Adrenal gland (tissue), 12 donors: ENCODE data around the gene DHRS13. TPM values are rescaled to one million over a fixed set of nuclear protein-coding genes. Genes with fewer than 3 reads are reported as not detected.

Source experiments
- DNase-seq, 7 donors: peaks; one replicate each; pipeline ENCODE4 v3.0.0-alpha.2; 2019 to 2020
- H3K27ac ChIP-seq, 5 donors: fragments of 200-600 bp; sonication (generic) in 4 of 5; 1 replicate in 3 of 5; 2 replicates in 2 of 5; pipeline versions ENCODE4 v1.5.1 to v1.8.0; 2016 to 2020; ENCODE audit warnings: mild to moderate bottlenecking in 1 of 5
- H3K27me3 ChIP-seq: fragments of 200-600 bp; 2 replicates; pipeline ENCODE4 v1.8.0; 2021
- H3K36me3 ChIP-seq, 2 donors: fragments of 200-600 bp; replicated peaks in 1 of 2; 1 replicate in 1 of 2; 2 replicates in 1 of 2; pipeline versions ENCODE4 v1.5.1 to v1.8.0; 2018 to 2022
- H3K4me1 ChIP-seq, 2 donors: fragments of 200-600 bp; replicated peaks in 1 of 2; 1 replicate in 1 of 2; 2 replicates in 1 of 2; pipeline versions ENCODE4 v1.5.1 to v1.8.0; 2018 to 2021
- H3K4me3 ChIP-seq, 4 donors: fragments of 200-600 bp; sonication (generic) in 3 of 4; one replicate each; pipeline ENCODE4 v1.5.1; 2016 to 2018
- H3K9me3 ChIP-seq, 3 donors: fragments of 200-600 bp; sonication (generic) in 1 of 3; replicated peaks in 1 of 3; 1 replicate in 2 of 3; 2 replicates in 1 of 3; pipeline versions ENCODE4 v1.5.1 to v1.8.0; 2016 to 2021
- POLR2A ChIP-seq, 2 donors: fragments of 450-650 bp; IDR thresholded peaks; one replicate each; pipeline ENCODE4 v1.6.1; 2017; ENCODE audit warnings: antibody characterized with exemption in 2 of 2, mild to moderate bottlenecking in 2 of 2, moderate library complexity in 1 of 2
- WGBS, 4 donors: extraction: QIAGEN DNeasy Blood & Tissue Kit in 2 of 4; methylation state at CpG; one replicate each; pipeline versions ENCODE4 v1.1.5 to v1.1.7; 2013 to 2017; 5-methylcytosine and 5-hydroxymethylcytosine counted together
- intact Hi-C, 2 donors: fragments of 100-400 bp; cut with DNase I; formaldehyde crosslinking; loops; one replicate each; pipeline versions ENCODE4 v1.14.1 to v1.15.0; 2022 to 2023
- polyA plus RNA-seq, 3 donors: library from polyadenylated mRNA; stranded (reverse); fragments of 200-250 nt in 2 of 3; fragments of 350-450 nt in 1 of 3; fragmentation: Illumina TruSeq in 1 of 3; extraction: RNeasy Lipid Tissue Mini Kit (QIAGEN cat#74804) in 1 of 3; gene quantifications; one replicate each; pipeline ENCODE4 v1.2.3, GENCODE V29; 2013 to 2014
- total RNA-seq, 9 donors: library from RNA; depleted of rRNA in 4 of 9; stranded (reverse); fragments of >200 nt in 4 of 9; fragments of 120-200 nt in 1 of 9; fragmentation: NEBNext Ultra II Directional in 1 of 9; extraction: Animal tissue kit (Norgen Biotek cat#: 25700) in 1 of 9; gene quantifications; one replicate each; pipeline versions ENCODE4 v1.1.0 to v1.2.4, GENCODE V29; 2013 to 2023
- TF ChIP-seq, protein P1 (sequence below), 6 experiments: fragments of 450-650 bp in 4 of 6; fragments of 200-600 bp in 2 of 6; sonication (generic) in 1 of 6; IDR thresholded peaks; 1 replicate in 5 of 6; 2 replicates in 1 of 6; pipeline versions ENCODE4 v1.5.1 to v1.8.0; 2016 to 2021; ENCODE audit warnings: antibody characterized with exemption in 6 of 6, mild to moderate bottlenecking in 2 of 6, moderate library complexity in 1 of 6
- donor health status: healthy with polysubstance abuse.
- donor health status: Bipolar disorder and iron deficiency.
- donor health status: DM: yes; HTN: yes; CAD: no.
- donor health status: DM: no; HTN: no; CAD: no.
- donor health status: DM: no; HTN: no; CAD: no.
- donor health status: DM: yes; HTN: yes; CAD: no.

DHRS13 gene
- total and polyA plus RNA-seq, 12 donors: 4.4 to 23.5 (median 14.7) TPM

DNA sequence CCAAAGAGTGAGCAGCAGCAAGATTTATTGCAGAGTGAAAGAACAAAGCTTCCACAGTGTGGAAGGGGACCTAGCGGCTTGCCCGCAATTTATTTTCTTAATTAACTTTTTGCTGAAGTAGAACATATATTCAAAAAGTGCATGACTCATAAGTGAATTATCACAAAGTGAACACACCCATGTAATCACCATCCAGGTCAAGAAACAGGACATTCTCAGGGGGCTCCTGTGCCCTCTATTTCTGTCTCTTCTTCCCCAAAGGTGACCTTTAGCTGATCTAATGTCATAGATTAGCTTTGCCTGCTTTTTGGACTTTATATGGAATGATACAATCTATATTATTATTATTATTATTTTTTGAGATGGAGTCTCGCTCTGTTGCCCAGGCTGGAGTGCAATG, 28.1 kb downstream of the DHRS13 start:
- Histone ChIP-seq H3K36me3 (peaks cover 0 to 11% of the 10 kb centered on the region in 2 donors), H3K27me3 (no peaks in the 10 kb centered on the region), H3K9me3 (no peaks in the 10 kb centered on the region), H3K4me1 (no peaks in the 10 kb centered on the region), H3K27ac (no peak overlapping the region), H3K4me3 (no peak overlapping the region)
- intact Hi-C loops: no loop called here
- 75 to 88% (median 80%) methylated on average over 3 of the region's 3 CpGs for WGBS, 4 donors
- TF ChIP-seq, protein P1, sequence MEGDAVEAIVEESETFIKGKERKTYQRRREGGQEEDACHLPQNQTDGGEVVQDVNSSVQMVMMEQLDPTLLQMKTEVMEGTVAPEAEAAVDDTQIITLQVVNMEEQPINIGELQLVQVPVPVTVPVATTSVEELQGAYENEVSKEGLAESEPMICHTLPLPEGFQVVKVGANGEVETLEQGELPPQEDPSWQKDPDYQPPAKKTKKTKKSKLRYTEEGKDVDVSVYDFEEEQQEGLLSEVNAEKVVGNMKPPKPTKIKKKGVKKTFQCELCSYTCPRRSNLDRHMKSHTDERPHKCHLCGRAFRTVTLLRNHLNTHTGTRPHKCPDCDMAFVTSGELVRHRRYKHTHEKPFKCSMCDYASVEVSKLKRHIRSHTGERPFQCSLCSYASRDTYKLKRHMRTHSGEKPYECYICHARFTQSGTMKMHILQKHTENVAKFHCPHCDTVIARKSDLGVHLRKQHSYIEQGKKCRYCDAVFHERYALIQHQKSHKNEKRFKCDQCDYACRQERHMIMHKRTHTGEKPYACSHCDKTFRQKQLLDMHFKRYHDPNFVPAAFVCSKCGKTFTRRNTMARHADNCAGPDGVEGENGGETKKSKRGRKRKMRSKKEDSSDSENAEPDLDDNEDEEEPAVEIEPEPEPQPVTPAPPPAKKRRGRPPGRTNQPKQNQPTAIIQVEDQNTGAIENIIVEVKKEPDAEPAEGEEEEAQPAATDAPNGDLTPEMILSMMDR (IDR thresholded peaks at IDR 0.05): no peak
- no peak for TF ChIP-seq POLR2A (IDR thresholded peaks at IDR 0.05)
- no peak for DNase-seq

DNA sequence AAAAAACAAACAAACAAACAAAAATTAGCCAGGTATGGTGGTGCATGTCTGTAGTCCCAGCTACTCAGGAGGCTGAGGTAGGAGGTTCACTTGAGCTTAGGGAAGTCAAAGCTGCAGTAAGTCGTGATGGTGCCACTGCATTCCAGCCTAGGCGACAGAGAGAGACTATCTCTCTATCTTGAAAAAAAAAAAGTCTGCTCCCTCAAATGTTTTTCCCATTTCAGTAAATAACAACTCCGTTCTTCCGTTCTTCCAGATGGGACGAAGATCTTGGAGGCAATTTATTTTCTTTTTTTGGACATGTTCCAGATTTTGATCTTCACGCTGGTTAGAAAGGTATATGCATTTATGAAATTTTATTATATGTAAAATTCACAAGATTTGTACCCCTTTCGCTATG, 29.0 kb downstream of the DHRS13 start:
- Histone ChIP-seq H3K4me3 (no peak overlapping the region), H3K36me3 (peaks cover 0 to 2% of the 10 kb centered on the region in 2 donors), H3K9me3 (no peaks in the 10 kb centered on the region), H3K27ac (no peak overlapping the region), H3K4me1 (no peaks in the 10 kb centered on the region), H3K27me3 (no peaks in the 10 kb centered on the region)
- no peak for TF ChIP-seq POLR2A (IDR thresholded peaks at IDR 0.05)
- TF ChIP-seq, protein P1 (IDR thresholded peaks at IDR 0.05): no peak
- DNase-seq: no peak
- intact Hi-C loops: no loop called here
- whole genome bisulfite sequencing, 4 donors: 86 to 91% (median 88%) methylated on average over 7 of the region's 7 CpGs

DNA sequence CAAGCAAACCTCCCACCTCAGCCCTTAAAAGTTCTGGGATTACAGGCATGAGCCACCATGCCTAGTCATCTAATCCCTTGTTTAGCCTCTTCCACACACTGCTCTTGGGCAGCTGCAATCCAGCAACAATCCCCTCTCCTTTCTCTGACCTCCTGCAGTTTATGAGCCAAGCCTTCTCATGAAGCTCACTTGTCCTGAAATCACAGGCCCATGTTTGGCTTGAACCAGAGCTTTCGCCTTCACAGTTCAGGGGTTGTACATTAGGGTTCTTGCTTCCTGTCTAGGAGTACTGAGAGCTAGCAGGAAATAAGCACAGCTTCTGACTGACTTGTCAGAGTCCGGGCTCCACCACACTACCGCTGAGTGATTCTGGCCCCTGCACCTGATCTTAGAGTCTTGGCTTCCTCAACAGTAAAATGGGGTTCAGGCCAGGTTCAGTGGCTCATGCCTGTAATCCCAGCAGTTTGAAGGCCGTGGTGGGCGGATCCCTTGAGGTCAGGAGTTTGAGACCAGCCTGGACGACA, 31.8 kb downstream of the DHRS13 start:
- Histone ChIP-seq H3K9me3 (no peaks in the 10 kb centered on the region), H3K4me3 (no peak overlapping the region), H3K36me3 (no peaks in the 10 kb centered on the region), H3K27me3 (no peaks in the 10 kb centered on the region), H3K4me1 (no peaks in the 10 kb centered on the region), H3K27ac (no peak overlapping the region)
- WGBS, 4 donors: 76 to 89% (median 83%) methylated on average over 4 to 6 of the region's 6 CpGs
- TF ChIP-seq POLR2A (IDR thresholded peaks at IDR 0.05): no peak
- TF ChIP-seq, protein P1 (IDR thresholded peaks at IDR 0.05): no peak
- DNase-seq: no peak
- intact Hi-C loops: no loop called here

DNA sequence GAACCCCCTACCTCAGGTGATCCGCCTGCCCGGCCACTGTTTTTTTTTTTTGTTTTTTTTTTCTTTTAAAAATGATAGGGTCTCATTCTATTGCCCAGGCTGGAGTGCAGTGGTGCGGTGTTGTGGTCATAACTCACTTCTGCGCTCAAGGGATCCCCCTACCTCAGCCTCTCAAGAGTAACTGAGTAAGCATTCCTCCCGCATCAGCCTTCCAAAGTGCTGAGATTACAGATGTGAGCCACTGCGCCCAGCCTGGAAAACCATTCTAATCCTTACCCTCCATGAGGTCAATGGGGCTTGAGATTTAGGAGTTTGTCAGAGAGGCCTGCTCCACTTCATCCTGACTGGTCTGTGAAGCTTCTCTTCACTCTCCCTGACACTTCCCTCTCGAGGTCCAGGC, 35.6 kb downstream of the DHRS13 start:
- WGBS, 4 donors: 76 to 84% (median 79%) methylated on average over 7 of the region's 7 CpGs
- H3K4me1 ChIP-seq: no peaks in the 10 kb centered on the region
- intact Hi-C loops: no loop called here
- no peaks in the 10 kb centered on the region for H3K36me3 ChIP-seq
- H3K9me3 ChIP-seq: no peaks in the 10 kb centered on the region
- DNase-seq: no peak
- no peak overlapping the region for H3K4me3 ChIP-seq
- H3K27me3 ChIP-seq: no peaks in the 10 kb centered on the region
- no peak for TF ChIP-seq POLR2A (IDR thresholded peaks at IDR 0.05)
- TF ChIP-seq, protein P1 (IDR thresholded peaks at IDR 0.05): no peak
- no peak overlapping the region for H3K27ac ChIP-seq
